T-cell (primary cell): ENCODE measurements around the gene SH3RF3. TPM values are rescaled to one million over a fixed set of nuclear protein-coding genes. Genes with fewer than 3 reads are reported as not detected.

ENCODE experiments used
- ATAC-seq, 4 experiments: fragments of 200-7000 bp in 3 of 4; fragments of 150-1000 bp in 1 of 4; cut with Tn5 transposase; replicated peaks in 1 of 4; 1 replicate in 3 of 4; 2 replicates in 1 of 4; pipeline ENCODE4 v1.10.0; 2021; ENCODE audit warnings: moderate library complexity in 3 of 4, mild to moderate bottlenecking in 2 of 4, moderate number of reproducible peaks in 1 of 4
- CTCF ChIA-PET, 2 donors: fragments of 300-600 bp; sonication (Branson Sonifier 250); formaldehyde crosslinking; loops; one replicate each; lab custom pipeline; 2022; ENCODE audit warnings: antibody characterized with exemption in 2 of 2; lab: Charles Lee
- POLR2A ChIA-PET, 2 donors: fragments of 300-600 bp; sonication (Branson Sonifier 250); formaldehyde crosslinking; loops; one replicate each; lab custom pipeline; 2022; ENCODE audit warnings: antibody characterized with exemption in 2 of 2; lab: Charles Lee
- DNase-seq, 35 experiments: peaks; one replicate each; pipeline versions ENCODE4 v3.0.0 to v3.0.0-alpha.2; 2013 to 2023
- H3K27ac ChIP-seq: one replicate; pipeline ENCODE4 v1.5.1; 2013; ENCODE audit warnings: low read length
- H3K27me3 ChIP-seq, 2 experiments: replicated peaks in 1 of 2; 1 replicate in 1 of 2; 2 replicates in 1 of 2; pipeline versions ENCODE4 v1.6.1 to v1.7.0; 2013; ENCODE audit warnings: low read length in 1 of 2, mixed read lengths in 1 of 2; ENCODE audit not compliant: control insufficient read depth in 2 of 2, insufficient read depth in 2 of 2; ENCODE audit errors: extremely low read depth in 1 of 2
- H3K36me3 ChIP-seq, 2 donors: 1 replicate in 1 of 2; 2 replicates in 1 of 2; pipeline versions ENCODE4 v1.6.1 to v1.7.0; 2013; ENCODE audit warnings: low read length in 1 of 2; ENCODE audit not compliant: control insufficient read depth in 2 of 2, insufficient read depth in 1 of 2; ENCODE audit errors: extremely low read depth in 1 of 2
- H3K4me1 ChIP-seq, 2 experiments: 1 replicate in 1 of 2; 2 replicates in 1 of 2; pipeline versions ENCODE4 v1.6.1 to v1.7.0; 2013; ENCODE audit warnings: low read length in 2 of 2, mixed read lengths in 1 of 2; ENCODE audit not compliant: insufficient read depth in 2 of 2, control insufficient read depth in 1 of 2; ENCODE audit errors: extremely low read depth in 1 of 2
- H3K4me3 ChIP-seq, 2 donors: 1 replicate in 1 of 2; 2 replicates in 1 of 2; pipeline versions ENCODE4 v1.5.1 to v1.7.0; 2013; ENCODE audit warnings: mild to moderate bottlenecking in 2 of 2, low read length in 1 of 2, moderate library complexity in 1 of 2; ENCODE audit not compliant: control insufficient read depth in 1 of 2; ENCODE audit errors: extremely low read depth in 1 of 2
- H3K9me3 ChIP-seq: 2 replicates; pipeline ENCODE4 v1.7.0; 2013
- H3K27ac Mint-ChIP-seq, 2 donors: one replicate each; pipeline ENCODE4 v1.8.0; 2020 to 2021; ENCODE audit warnings: mild to moderate bottlenecking in 2 of 2, mixed read lengths in 2 of 2
- H3K27me3 Mint-ChIP-seq, 2 donors: one replicate each; pipeline ENCODE4 v1.8.0; 2021 to 2022; ENCODE audit warnings: mixed read lengths in 2 of 2
- H3K36me3 Mint-ChIP-seq: one replicate; pipeline ENCODE4 v1.8.0; 2021; ENCODE audit warnings: mixed read lengths
- H3K4me1 Mint-ChIP-seq, 3 donors: one replicate each; pipeline ENCODE4 v1.8.0; 2020 to 2022; ENCODE audit warnings: mixed read lengths in 3 of 3, mild to moderate bottlenecking in 1 of 3
- H3K4me3 Mint-ChIP-seq, 3 donors: one replicate each; pipeline ENCODE4 v1.8.0; 2020 to 2022; ENCODE audit warnings: mild to moderate bottlenecking in 3 of 3, mixed read lengths in 3 of 3, moderate library complexity in 3 of 3
- H3K9me3 Mint-ChIP-seq, 3 donors: one replicate each; pipeline ENCODE4 v1.8.0; 2020 to 2022; ENCODE audit warnings: mixed read lengths in 3 of 3
- WGBS: methylation state at CpG from one replicate; pipeline ENCODE4 v1.1.5; 2013; ENCODE audit warnings: missing lambda C conversion rate; ENCODE audit not compliant: insufficient coverage; 5-methylcytosine and 5-hydroxymethylcytosine counted together
- total RNA-seq, 35 experiments: library from RNA in 6 of 35; stranded (reverse) in 6 of 35; fragments of 120-200 nt in 1 of 35; gene quantifications; one replicate each; pipeline versions ENCODE4 v1.2.1 to v1.2.4 and lab custom pipeline; 2013 to 2026

SH3RF3 gene
- 1 to 10 TPM; 1.8 to 4.6 (median 3.6) TPM for total RNA-seq
- 1.3 TPM for total RNA-seq (2013)
- total RNA-seq (lab: John Stamatoyannopoulos, UW), result 0.55 to 17.9 (median 5.1) reads per million in 29 experiments

DNA sequence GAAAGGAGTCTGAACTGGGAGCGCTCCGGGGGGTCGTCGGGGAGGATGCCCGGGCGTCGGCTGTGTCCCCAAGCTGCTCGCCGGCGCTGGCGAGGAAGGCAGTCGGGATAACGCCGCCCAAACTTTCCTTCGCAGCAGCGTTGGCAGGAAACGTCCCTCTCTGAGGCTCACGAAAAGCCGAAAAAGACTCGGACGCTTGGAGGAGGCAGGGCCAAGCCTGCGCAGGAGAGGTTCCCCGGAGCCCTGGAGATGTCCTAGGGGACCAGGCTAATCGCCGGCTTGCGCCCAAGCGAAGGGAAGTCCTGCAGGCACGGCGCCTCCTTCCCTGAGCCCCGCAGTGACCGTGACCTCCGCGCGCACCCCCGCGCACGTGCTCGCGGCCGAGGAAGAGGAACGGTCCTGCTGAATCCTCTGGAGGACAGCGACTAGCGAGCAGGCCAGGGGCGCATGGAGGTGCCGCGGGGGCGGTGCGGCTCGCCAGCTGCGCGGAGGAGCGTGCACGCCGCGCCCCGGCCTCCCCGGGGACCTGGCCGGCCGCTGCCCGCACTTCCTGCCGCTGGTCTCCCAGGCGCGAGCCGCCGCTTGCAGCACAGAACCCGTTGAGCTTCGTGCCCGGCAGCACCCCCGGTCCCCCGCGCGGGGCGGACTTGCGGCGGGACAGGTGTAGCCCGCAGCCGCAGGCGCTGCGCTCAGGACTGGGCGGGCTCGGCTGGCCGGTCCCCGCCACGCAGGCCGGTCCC lies at the start of gene SH3RF3:
TSS of gene SH3RF3 (plus strand) at position 590 of the 740 bp plus-strand sequence.
- peak within 1 kb of the TSS; percentile 82 to 90 (median 88) for H3K4me3 Mint-ChIP-seq
- Histone ChIP-seq H3K36me3 (no peaks in the 10 kb centered on the region), H3K4me3 (peak within 1 kb of the TSS; percentile 54 to 90), H3K27me3 (peaks cover 0 to 39% of the 10 kb centered on the region in 2 experiments), H3K9me3 (no peaks in the 10 kb centered on the region), H3K4me1 (peaks cover 4 to 25% of the 10 kb centered on the region in 2 experiments), H3K27ac (no peak within 1 kb of the TSS)
- peaks cover 27 to 51% (median 41%) of the 10 kb centered on the region in 3 donors for H3K4me1 Mint-ChIP-seq
- H3K36me3 Mint-ChIP-seq, result no peaks in the 10 kb centered on the region
- H3K27me3 Mint-ChIP-seq, result peaks cover 0 to 39% of the 10 kb centered on the region in 2 donors
- ATAC-seq (peak; percentile 17 to 46 (median 26)), DNase-seq (peak in 16 of 35 experiments; percentile 5 to 52 (median 25))
- H3K27ac Mint-ChIP-seq, result peak within 1 kb of the TSS; percentile 40 to 76
- 1% methylated on average over 85 of the region's 85 CpGs for WGBS
- POLR2A ChIA-PET, result interaction anchor here in 1 of 2 donors (0.5 kb wide), 1 partner anchor 247 kb away, joined by 4 read pairs; no protein-coding TSS in a partner anchor
- CTCF ChIA-PET, result interaction anchor here (0.6 to 1.7 kb wide), 4 partner anchors 74 to 382 kb away, joined by 3 to 8 read pairs (median 4); no protein-coding TSS in a partner anchor
- no peaks in the 10 kb centered on the region for H3K9me3 Mint-ChIP-seq

GRCh38 chr2:109079590-109079989 lies 49.4 kb upstream of the SH3RF3 start:
- CTCF ChIA-PET, result no interaction called here
- Mint-ChIP-seq H3K4me1 (peaks cover 11 to 32% (median 22%) of the 10 kb centered on the region in 3 donors), H3K4me3 (no peak overlapping the region), H3K27me3 (peaks cover 0 to 2% of the 10 kb centered on the region in 2 donors), H3K27ac (no peak overlapping the region), H3K36me3 (no peaks in the 10 kb centered on the region), H3K9me3 (no peaks in the 10 kb centered on the region)
- Histone ChIP-seq H3K36me3 (no peaks in the 10 kb centered on the region), H3K27me3 (peaks cover 0 to 3% of the 10 kb centered on the region in 2 experiments), H3K9me3 (no peaks in the 10 kb centered on the region), H3K4me1 (no peaks in the 10 kb centered on the region), H3K4me3 (no peak overlapping the region), H3K27ac (no peak overlapping the region)
- POLR2A ChIA-PET, result no interaction called here
- DNase-seq, result no peak
- 87% methylated on average over 3 of the region's 6 CpGs for WGBS
- no peak for ATAC-seq

GRCh38 chr2:109080109-109080508 lies 48.9 kb upstream of the SH3RF3 start:
- POLR2A ChIA-PET, result interaction anchor here in 1 of 2 donors (0.5 kb wide), 1 partner anchor 16 kb away, joined by 3 read pairs; no protein-coding TSS in a partner anchor
- Mint-ChIP-seq H3K4me3 (no peak overlapping the region), H3K36me3 (no peaks in the 10 kb centered on the region), H3K27me3 (peaks cover 0 to 2% of the 10 kb centered on the region in 2 donors), H3K27ac (peak overlapping the region in 1 of 2 donors; percentile 17), H3K9me3 (no peaks in the 10 kb centered on the region), H3K4me1 (peaks cover 9 to 32% (median 22%) of the 10 kb centered on the region in 3 donors)
- Histone ChIP-seq H3K9me3 (no peaks in the 10 kb centered on the region), H3K27me3 (peaks cover 0 to 3% of the 10 kb centered on the region in 2 experiments), H3K4me3 (no peak overlapping the region), H3K36me3 (no peaks in the 10 kb centered on the region), H3K27ac (no peak overlapping the region), H3K4me1 (no peaks in the 10 kb centered on the region)
- CTCF ChIA-PET, result no interaction called here
- 86% methylated on average over 5 of the region's 6 CpGs for WGBS
- no peak for ATAC-seq
- DNase-seq, result no peak

GRCh38 chr2:109080757-109081156 lies 48.2 kb upstream of the SH3RF3 start:
- Mint-ChIP-seq H3K4me1 (peaks cover 4 to 26% (median 18%) of the 10 kb centered on the region in 3 donors), H3K27me3 (peaks cover 0 to 2% of the 10 kb centered on the region in 2 donors), H3K27ac (peak overlapping the region in 1 of 2 donors; percentile 39), H3K36me3 (no peaks in the 10 kb centered on the region), H3K4me3 (no peak overlapping the region), H3K9me3 (no peaks in the 10 kb centered on the region)
- ATAC-seq (no peak), DNase-seq (no peak)
- ChIA-PET POLR2A (no interaction called here), CTCF (no interaction called here)
- H3K27me3 ChIP-seq, result peaks cover 0 to 3% of the 10 kb centered on the region in 2 experiments
- no peaks in the 10 kb centered on the region for H3K9me3 ChIP-seq
- H3K4me1 ChIP-seq, result no peaks in the 10 kb centered on the region
- H3K36me3 ChIP-seq, result no peaks in the 10 kb centered on the region
- no peak overlapping the region for H3K27ac ChIP-seq
- H3K4me3 ChIP-seq, result no peak overlapping the region
- no CpG with 5 or more reads among the region's 3 CpGs for WGBS

DNA sequence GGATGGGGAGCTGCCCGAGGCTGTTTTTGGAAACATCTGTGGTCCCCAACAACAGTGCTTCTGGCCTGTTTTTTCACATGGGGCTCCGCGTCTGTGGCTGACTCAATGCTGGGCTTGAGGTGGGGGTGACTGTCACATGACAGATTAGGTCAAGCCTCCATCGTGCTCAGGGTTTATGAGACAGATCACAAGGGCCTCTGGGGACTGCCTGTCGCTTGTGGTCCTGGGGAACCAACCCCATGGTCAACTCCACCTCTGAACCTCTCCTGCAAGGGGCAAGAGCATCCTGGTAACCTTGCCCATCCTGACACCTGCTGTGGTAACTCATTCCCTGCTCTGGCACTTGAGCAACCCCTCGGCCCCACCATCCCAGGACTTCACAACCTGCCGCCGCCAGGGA lies 47.6 kb upstream of the SH3RF3 start:
- Mint-ChIP-seq H3K27me3 (peaks cover 0 to 2% of the 10 kb centered on the region in 2 donors), H3K27ac (peak overlapping the region in 1 of 2 donors; percentile 39), H3K4me3 (no peak overlapping the region), H3K9me3 (no peaks in the 10 kb centered on the region), H3K36me3 (no peaks in the 10 kb centered on the region), H3K4me1 (peaks cover 2 to 23% (median 16%) of the 10 kb centered on the region in 3 donors)
- ATAC-seq (no peak), DNase-seq (no peak)
- Histone ChIP-seq H3K4me3 (no peak overlapping the region), H3K36me3 (no peaks in the 10 kb centered on the region), H3K27me3 (peaks cover 0 to 3% of the 10 kb centered on the region in 2 experiments), H3K4me1 (no peaks in the 10 kb centered on the region), H3K9me3 (no peaks in the 10 kb centered on the region), H3K27ac (no peak overlapping the region)
- 82% methylated on average over 8 of the region's 8 CpGs for WGBS
- ChIA-PET POLR2A (no interaction called here), CTCF (no interaction called here)

DNA sequence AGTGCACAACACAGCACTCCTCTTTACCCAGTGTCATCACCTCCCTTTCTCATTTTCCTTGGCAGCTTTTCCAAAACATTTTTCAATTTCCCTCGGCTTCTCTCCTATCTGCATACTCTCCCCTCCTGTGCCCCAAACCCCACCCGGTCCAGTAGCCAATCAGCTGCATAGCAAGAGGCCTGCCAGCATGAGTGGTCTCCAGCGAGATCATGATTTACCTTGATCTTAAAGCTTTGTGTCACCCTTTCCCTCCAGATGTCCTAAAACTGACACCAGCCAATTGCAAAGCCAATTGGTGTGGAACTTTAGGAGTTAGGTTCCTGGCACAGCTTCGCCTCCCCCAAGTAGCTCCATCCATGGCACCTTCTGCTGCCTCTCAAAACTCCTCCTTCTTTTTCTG lies 45.2 kb upstream of the SH3RF3 start:
- Mint-ChIP-seq H3K9me3 (no peaks in the 10 kb centered on the region), H3K27ac (no peak overlapping the region), H3K27me3 (peaks cover 0 to 1% of the 10 kb centered on the region in 2 donors), H3K4me1 (peaks cover 8 to 29% (median 22%) of the 10 kb centered on the region in 3 donors), H3K4me3 (no peak overlapping the region), H3K36me3 (no peaks in the 10 kb centered on the region)
- 100% methylated on average over 1 of the region's 4 CpGs for WGBS
- ChIA-PET POLR2A (no interaction called here), CTCF (no interaction called here)
- Histone ChIP-seq H3K4me3 (no peak overlapping the region), H3K27me3 (peaks cover 0 to 6% of the 10 kb centered on the region in 2 experiments), H3K36me3 (no peaks in the 10 kb centered on the region), H3K9me3 (no peaks in the 10 kb centered on the region), H3K4me1 (peaks cover 0 to 3% of the 10 kb centered on the region in 2 experiments), H3K27ac (no peak overlapping the region)
- DNase-seq (no peak), ATAC-seq (no peak)
